HG02642 (cell line): ENCODE data around the gene PSG6.
"Not testable (repeated sequence)": the region's sequence is repeated elsewhere in the genome, so short reads cannot be mapped to it uniquely, and the experiment has no call there.

Experiments used
- ATAC-seq: cut with Tn5 transposase; IDR thresholded peaks from one replicate; pipeline ENCODE4 v1.9.1; 2021; ENCODE audit warnings: mild to moderate bottlenecking; ENCODE audit not compliant: unreplicated experiment, poor library complexity

Gene PSG6

DNA sequence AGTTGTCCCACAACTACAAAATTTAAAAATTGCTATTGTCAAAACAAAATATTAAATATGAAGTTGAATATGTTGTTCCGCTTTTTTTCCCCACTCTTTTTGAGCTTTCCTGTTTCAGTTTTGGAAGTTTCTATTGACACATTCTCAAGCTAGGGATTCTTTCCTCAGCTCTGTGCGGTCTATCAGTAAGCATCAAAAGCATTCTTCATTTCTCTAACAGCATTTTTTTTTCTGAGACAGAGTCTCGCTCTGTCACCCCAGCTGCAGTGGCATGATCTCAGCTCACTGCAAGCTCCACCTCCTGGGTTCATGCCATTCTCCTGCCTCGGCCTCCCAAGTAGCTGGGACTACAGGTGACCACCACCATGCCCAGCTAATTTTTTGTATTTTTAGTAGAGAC, 4.8 kb downstream of the PSG6 start:
- ATAC-seq: not testable (repeated sequence)

DNA sequence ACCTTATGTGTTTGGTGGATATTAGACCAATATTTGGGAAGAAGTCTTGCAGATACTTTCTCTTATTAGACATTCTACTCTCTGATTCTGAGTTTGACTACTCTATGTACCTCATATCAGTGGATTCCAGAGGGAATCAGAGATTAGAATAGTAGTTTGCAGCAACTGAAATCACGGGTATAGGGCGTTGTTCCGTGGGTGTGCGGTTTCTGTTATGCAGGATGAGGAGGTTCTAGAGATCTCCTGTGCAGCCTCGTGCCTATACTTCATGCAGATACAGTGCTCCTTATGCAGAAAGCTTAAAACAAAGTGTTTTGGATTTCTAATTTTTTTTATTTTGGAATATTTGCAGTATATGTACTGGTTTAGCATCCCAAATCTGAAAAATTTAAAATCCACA, 6.0 kb downstream of the PSG6 start:
- ATAC-seq: not testable (repeated sequence)

GRCh38 chr19:42906162-42906561, 11.5 kb downstream of the PSG6 start:
- ATAC-seq: not testable (repeated sequence)

DNA sequence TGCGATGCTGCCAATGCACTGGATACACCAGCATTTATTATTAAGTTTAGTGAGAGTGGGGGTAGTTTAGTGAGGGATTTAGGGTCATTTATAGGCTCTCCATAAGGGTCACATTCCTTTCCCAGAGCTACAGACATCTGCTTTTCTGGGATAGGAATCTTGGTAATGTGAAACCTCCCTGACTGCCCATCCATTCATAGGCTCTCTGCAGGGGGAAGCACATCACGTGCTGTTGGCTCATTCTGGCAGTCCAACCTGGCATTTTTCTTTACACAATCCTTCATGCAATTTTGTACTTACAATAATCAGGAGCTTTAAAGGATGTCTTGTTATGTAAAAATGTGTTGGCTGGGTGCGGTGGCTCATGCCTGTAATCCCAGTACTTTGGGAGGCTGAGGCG, 17.1 kb downstream of the PSG6 start:
- not testable (repeated sequence) for ATAC-seq

DNA sequence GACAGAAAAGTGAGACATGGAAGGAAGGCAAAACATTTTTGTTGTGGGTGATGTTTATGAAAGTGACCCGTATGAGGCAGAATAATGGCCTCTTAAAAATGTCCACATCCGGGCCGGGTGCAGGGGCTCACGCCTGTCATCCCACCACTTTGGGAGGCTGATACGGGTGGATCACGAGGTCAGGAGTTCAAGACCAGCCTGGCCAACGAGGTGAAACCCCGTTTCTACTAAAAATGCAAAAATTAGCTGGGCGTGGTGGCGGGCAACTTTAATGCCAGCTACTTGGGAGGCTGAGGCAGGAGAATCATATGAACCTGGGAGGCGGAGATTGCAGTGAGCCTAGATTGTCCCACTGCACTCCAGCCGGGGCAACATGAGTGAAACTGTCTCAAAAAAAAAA, 18.0 kb downstream of the PSG6 start:
- not testable (repeated sequence) for ATAC-seq

- not testable (repeated sequence) for ATAC-seq
Observed at GRCh38 chr19:42899110-42899509, 18.6 kb downstream of the PSG6 start.

GRCh38 chr19:42898656-42899055, 19.0 kb downstream of the PSG6 start:
- ATAC-seq: not testable (repeated sequence)

DNA sequence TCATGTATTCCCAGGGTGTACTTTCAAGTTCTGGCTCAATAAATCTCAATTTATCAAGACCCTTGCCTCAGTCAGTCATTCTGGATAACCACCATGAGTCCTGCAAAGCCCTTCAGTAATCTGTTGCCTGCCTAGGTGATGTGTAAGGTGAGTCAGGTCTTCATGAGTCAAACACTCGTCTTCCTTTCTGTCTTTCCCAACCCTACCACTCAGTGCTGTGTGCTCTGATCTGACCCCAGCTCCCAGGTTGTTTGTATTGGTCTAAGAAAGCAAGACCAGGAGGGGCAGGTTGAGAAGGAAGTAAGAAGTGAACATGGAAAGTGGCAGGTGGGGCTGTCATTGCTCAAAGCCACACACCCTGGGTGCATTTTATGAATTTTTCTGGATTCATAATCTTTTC, 20.0 kb downstream of the PSG6 start:
- ATAC-seq: not testable (repeated sequence)

DNA sequence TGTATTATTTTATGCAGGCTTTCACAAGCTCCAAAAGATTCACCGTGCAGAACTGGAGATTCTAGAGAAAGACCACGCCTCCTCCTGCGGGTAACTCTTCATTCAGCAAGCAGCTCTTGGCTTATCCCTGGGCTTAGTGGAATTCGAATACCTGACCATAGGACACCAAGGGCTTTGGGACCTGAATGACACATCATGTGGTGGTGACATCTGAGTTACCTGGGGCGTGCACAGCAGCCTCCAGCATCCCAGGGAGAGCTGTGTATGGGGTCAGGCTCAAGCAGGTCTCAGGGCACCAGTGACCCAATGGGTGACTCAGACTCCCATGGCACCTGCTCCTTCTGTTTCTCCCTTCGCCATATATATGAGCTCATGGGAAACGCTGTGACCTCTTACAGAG, 27.2 kb downstream of the PSG6 start:
- ATAC-seq: not testable (repeated sequence)

DNA sequence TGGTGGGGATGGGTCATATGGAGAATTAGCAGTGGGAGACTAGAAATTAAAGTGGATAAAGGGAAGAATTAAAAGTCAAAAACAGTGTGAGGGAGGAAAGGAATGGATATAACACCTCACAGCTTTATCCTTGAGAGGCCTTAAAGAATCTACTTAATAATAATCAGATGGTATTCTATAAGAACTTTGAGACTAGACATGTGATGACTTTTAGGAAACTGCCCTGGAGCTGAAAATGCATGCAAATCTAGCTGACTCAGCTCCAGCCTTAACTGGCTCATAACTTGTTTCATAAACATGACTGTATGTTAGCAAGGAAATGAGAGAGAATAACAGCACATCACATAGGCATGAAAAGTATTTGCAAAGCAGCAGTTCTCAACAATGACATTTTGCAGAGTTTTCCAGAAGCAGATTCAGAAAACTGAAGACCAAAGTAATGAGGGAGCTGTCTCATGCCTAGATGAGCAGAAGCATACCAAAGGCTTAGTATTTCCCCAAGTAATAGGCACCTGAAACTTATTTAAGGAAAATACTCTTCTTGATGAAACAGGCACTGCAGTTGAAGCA, 29.7 kb downstream of the PSG6 start:
- ATAC-seq: not testable (repeated sequence)

GRCh38 chr19:42882730-42883129, 35.0 kb downstream of the PSG6 start:
- ATAC-seq: not testable (repeated sequence)

DNA sequence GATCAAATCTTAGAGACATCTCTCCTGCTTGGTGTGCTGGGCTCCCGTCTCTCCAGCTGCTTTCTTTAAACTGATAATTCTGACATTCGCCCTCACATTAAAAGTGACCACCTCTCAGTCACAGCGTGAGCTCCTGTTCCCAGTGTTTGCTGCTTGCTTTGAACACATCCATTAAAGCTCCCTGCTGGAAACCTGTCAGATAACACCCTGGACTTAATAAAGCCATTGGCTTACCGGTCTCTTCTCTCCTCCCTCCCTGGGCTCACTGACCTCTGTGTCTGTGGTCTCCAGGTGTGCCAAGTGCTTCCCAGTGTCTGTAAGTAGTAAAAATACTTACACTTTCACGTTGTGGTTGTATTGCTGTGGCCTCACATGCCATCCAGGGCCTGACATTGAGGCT, 35.7 kb downstream of the PSG6 start:
- not testable (repeated sequence) for ATAC-seq

DNA sequence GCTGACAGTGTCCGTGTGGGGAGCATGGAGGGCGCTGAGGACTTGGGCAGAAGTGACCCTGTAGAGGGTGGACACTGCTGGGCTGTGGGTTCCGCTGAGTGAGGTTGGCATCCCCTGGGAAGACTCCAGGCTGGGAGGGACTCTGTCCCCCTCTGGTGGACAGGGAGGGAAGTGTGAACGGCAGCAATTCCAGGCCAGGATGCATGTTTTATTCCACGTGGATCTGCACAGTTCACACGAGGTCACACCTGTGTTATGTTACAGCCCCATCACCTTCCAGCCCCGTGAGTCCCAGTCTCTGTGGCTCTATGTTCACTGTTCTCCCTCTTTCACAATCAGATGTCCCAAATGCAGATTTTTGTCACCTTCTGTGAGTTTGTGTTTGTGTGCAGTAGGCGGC, 36.4 kb downstream of the PSG6 start:
- ATAC-seq: not testable (repeated sequence)

GRCh38 chr19:42880621-42881020, 37.1 kb downstream of the PSG6 start:
- not testable (repeated sequence) for ATAC-seq

GRCh38 chr19:42879613-42880012, 38.1 kb downstream of the PSG6 start, which contains the start of gene PSG1:
Gene PSG1, minus strand, starts transcription at chr19:42879713. Its CDS starts 132 bp downstream, at chr19:42879581.
- no peak for ATAC-seq

DNA sequence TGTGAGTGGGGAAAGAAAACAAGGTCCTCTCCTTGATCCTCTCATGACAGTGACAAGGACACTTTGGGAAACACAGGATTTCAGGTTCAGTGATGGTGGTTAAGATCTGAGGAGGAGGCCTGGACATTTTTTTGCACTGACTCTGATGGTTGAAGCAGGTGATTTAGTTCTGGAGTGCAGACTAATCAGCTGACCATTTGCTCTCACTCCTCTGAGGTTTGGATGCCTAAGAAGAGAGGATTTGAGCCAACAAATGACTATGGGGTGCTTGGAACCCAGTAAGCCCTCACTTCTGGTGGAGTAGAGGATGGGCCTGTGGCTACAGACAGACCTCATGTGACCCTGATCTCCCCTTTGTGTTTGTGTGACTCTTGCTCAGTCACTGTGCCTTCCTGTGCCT, 41.1 kb downstream of the PSG6 start:
- not testable (repeated sequence) for ATAC-seq

DNA sequence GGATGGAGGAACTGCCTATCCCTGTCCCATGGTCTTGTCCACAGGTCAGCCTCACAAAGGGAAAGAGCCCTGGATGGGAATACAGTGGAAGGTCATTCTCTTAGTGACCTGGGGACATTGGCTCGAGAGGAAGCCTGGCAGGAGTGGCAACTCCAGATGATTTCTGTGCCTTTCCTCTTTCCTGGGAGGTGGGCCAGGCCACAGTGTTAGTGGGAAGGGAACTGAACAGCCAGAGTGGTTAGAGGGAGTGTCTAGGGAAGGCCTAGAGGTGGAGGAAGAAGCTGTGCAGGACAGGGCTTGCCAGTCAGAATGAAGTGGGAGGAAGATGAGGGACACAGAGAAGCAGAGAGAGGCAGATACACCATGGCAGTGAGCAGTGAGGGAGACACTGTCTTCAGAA, 41.8 kb downstream of the PSG6 start:
- ATAC-seq: not testable (repeated sequence)

DNA sequence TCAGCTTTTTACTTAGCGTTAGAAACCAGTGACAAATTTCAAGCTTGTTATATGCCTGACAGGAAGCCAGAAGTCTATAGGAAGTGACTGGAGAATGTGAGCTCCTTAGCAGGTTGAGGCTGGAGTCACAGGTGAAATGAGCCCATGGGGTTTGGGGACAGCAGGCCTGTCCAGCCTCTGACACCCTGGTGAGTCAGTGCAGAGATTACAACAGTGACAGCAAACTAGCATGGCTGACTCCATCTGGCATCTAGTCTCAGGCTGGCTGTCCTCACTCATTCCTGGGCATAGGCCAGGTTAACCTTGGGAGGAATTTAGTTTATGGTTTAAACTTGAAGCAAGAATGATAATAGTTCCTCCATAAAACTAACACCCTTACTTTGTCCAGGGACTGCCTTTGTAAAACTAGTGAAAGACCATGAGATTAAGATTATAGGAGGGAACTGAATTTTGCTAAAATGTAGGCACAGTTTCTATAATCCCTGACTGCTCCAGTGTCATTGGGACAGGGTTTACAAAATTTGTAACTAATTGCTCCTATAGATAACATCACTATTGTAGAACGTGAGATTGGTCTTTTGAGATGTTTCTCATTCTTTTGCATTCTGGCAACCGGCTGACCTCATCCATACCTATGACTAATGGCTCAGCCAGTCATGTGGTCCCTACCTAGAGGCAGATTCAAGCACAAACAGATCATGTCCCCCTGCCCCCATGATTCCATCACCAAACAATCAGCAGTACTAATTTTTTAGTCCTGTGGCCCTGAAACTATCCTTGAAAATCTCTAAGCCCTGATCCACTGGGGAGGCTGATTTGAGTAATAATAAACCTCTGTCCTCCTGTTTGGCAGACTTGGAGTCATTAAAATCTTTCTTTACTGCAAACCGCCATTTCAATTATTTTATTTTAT, 42.5 kb downstream of the PSG6 start:
- ATAC-seq: not testable (repeated sequence)

GRCh38 chr19:42874136-42874535, 43.6 kb downstream of the PSG6 start:
- not testable (repeated sequence) for ATAC-seq

DNA sequence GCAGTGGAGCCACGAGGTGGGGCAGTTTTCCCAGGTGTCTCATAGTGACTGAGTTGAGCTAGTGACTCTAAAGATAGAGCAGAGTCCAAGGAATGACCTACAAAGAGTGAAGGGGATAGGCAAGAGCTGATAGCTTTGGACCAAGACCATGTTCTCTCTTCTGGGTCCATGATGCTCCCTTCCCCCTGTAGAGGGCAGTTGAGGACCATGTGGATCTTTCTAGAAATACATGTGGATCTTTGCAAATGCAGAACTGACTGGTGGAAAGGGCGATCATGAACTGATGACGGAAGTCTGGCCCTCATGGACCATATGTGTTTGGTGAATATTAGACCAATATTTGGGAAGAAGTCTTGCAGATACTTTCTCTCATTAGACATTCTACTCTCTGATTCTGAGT, 45.1 kb downstream of the PSG6 start:
- ATAC-seq: no peak

DNA sequence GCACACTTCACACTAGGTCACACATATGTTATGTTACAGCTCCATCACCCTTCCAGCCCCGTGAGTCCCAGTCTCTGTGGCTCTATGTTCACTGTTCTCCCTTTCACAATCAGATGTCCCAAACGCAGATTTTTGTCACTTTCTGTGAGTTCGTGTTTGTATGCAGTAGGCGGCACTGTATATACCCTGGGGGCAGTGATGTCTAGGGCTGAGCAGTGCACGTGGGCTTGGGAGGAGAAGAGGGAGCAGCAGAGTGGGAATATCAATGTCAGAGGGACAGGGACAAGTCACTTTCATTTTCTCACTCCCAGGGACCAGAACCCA, 60.2 kb downstream of the PSG6 start:
- ATAC-seq: no peak
